Smooth muscle cell (in vitro differentiated cells): Measurements from ENCODE around the gene GASK1A. TPM values are rescaled to one million over a fixed set of nuclear protein-coding genes. Genes with fewer than 3 reads are reported as not detected.

ENCODE experiments used
- DNase-seq: peaks from one replicate; lab custom pipeline; 2025; ENCODE audit not compliant: unreplicated experiment; lab: John Stamatoyannopoulos, UW
- H2AFZ ChIP-seq: fragments of 200-600 bp; sonication (generic); 2 replicates; pipeline ENCODE4 v1.6.0; 2016; ENCODE audit warnings: antibody characterized with exemption, low read depth, mild to moderate bottlenecking
- H3F3A ChIP-seq: fragments of 200-600 bp; sonication (generic); 2 replicates; pipeline ENCODE4 v1.6.0; 2017; ENCODE audit warnings: antibody characterized with exemption, low read depth
- H3K27ac ChIP-seq: fragments of 200-600 bp; sonication (generic); 2 replicates; pipeline ENCODE4 v1.5.1; 2016; ENCODE audit warnings: low read depth, mild to moderate bottlenecking
- H3K27me3 ChIP-seq: fragments of 200-600 bp; sonication (generic); 2 replicates; pipeline ENCODE4 v1.6.1; 2016; ENCODE audit warnings: low read depth, mild to moderate bottlenecking
- H3K36me3 ChIP-seq: fragments of 200-600 bp; sonication (generic); 2 replicates; pipeline ENCODE4 v1.5.1; 2016; ENCODE audit warnings: low read depth
- H3K4me1 ChIP-seq: fragments of 200-600 bp; sonication (generic); 2 replicates; pipeline ENCODE4 v1.5.1; 2016; ENCODE audit warnings: low read depth
- H3K4me2 ChIP-seq: fragments of 200-600 bp; sonication (generic); 2 replicates; pipeline ENCODE4 v1.6.0; 2016; ENCODE audit warnings: mild to moderate bottlenecking
- H3K4me3 ChIP-seq: fragments of 200-600 bp; sonication (generic); 2 replicates; pipeline ENCODE4 v1.5.1; 2016; ENCODE audit warnings: mild to moderate bottlenecking
- H3K79me2 ChIP-seq: fragments of 200-600 bp; sonication (generic); 2 replicates; pipeline ENCODE4 v1.6.0; 2016; ENCODE audit warnings: low read depth, mild to moderate bottlenecking
- H3K9ac ChIP-seq: fragments of 200-600 bp; sonication (generic); 2 replicates; pipeline ENCODE4 v1.6.0; 2016; ENCODE audit warnings: low read depth
- H3K9me3 ChIP-seq: fragments of 200-600 bp; sonication (generic); replicated peaks from 2 replicates; pipeline ENCODE4 v1.5.1; 2016; ENCODE audit warnings: low read depth
- H4K20me1 ChIP-seq: fragments of 200-600 bp; sonication (generic); 2 replicates; pipeline ENCODE4 v1.6.0; 2016; ENCODE audit warnings: low read depth
- WGBS: methylation state at CpG from one replicate; pipeline ENCODE4 v1.1.7; 2016; ENCODE audit warnings: low lambda C conversion rate; 5-methylcytosine and 5-hydroxymethylcytosine counted together
- polyA plus RNA-seq: library from polyadenylated mRNA; unstranded; fragments of >200 nt; fragmentation: Nextera tagmentation; extraction: Ambion mirVana; gene quantifications from 2 replicates; pipeline ENCODE4 v1.2.1, GENCODE V29; 2016
- total RNA-seq: library from RNA; depleted of rRNA; stranded (reverse); fragments of >200 nt; gene quantifications from 2 replicates; pipeline ENCODE4 v1.2.3, GENCODE V29; 2014
- TF ChIP-seq, protein P1 (sequence below): fragments of 200-600 bp; sonication (generic); IDR thresholded peaks from 2 replicates; pipeline ENCODE4 v1.5.1; 2017; ENCODE audit warnings: borderline replicate concordance, mild to moderate bottlenecking, antibody characterized with exemption; ENCODE audit not compliant: insufficient read depth, poor library complexity, severe bottlenecking

Gene GASK1A
- total and polyA plus RNA-seq, 2 experiments from 2014 or later: 0.76 TPM; not detected in 1

DNA sequence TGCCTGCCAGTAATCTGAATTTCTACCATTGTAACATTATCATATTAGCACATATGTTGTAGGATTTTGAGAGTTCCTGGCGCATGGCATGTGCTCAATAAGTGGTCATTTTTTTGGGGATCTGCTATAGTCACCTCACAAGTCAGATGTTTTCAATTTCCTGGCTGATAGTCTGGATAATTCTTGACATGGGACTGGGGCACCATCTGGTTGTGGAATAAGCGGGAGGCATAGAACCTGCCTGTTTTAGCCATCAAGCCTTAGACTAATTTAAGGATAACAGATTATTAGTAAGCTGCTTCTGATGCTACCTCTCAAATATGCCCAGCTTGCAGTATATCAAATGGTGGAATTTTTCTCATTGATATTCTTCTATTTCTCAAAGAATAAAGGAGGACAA, 39.1 kb downstream of the GASK1A start:
- DNase-seq: no peak
- Histone ChIP-seq H4K20me1 (no peaks in the 10 kb centered on the region), H3K4me2 (no peak overlapping the region), H3K36me3 (no peaks in the 10 kb centered on the region), H3F3A (no peaks in the 10 kb centered on the region), H2AFZ (no peak overlapping the region), H3K4me3 (no peak overlapping the region), H3K9ac (no peak overlapping the region), H3K27ac (no peak overlapping the region), H3K79me2 (no peaks in the 10 kb centered on the region), H3K4me1 (no peaks in the 10 kb centered on the region), H3K9me3 (no peaks in the 10 kb centered on the region), H3K27me3 (no peaks in the 10 kb centered on the region)
- TF ChIP-seq, protein P1, sequence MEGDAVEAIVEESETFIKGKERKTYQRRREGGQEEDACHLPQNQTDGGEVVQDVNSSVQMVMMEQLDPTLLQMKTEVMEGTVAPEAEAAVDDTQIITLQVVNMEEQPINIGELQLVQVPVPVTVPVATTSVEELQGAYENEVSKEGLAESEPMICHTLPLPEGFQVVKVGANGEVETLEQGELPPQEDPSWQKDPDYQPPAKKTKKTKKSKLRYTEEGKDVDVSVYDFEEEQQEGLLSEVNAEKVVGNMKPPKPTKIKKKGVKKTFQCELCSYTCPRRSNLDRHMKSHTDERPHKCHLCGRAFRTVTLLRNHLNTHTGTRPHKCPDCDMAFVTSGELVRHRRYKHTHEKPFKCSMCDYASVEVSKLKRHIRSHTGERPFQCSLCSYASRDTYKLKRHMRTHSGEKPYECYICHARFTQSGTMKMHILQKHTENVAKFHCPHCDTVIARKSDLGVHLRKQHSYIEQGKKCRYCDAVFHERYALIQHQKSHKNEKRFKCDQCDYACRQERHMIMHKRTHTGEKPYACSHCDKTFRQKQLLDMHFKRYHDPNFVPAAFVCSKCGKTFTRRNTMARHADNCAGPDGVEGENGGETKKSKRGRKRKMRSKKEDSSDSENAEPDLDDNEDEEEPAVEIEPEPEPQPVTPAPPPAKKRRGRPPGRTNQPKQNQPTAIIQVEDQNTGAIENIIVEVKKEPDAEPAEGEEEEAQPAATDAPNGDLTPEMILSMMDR: no peak
- WGBS: 89% methylated on average over 2 of the region's 2 CpGs

- H3K27me3 ChIP-seq: no peaks in the 10 kb centered on the region
- no peaks in the 10 kb centered on the region for H3K4me1 ChIP-seq
- H3K4me2 ChIP-seq: no peak overlapping the region
- TF ChIP-seq, protein P1: no peak
- no peak overlapping the region for H3K4me3 ChIP-seq
- H3K79me2 ChIP-seq: no peaks in the 10 kb centered on the region
- H3K27ac ChIP-seq: no peak overlapping the region
- no peak for DNase-seq
- H3K36me3 ChIP-seq: no peaks in the 10 kb centered on the region
- H3K9me3 ChIP-seq: no peaks in the 10 kb centered on the region
- H3K9ac ChIP-seq: no peak overlapping the region
- 77% methylated on average over 6 of the region's 6 CpGs for WGBS
- H2AFZ ChIP-seq: no peak overlapping the region
- no peaks in the 10 kb centered on the region for H4K20me1 ChIP-seq
- no peaks in the 10 kb centered on the region for H3F3A ChIP-seq
Observed at GRCh38 chr3:43019006-43019809, 40.1 kb downstream of the GASK1A start.

DNA sequence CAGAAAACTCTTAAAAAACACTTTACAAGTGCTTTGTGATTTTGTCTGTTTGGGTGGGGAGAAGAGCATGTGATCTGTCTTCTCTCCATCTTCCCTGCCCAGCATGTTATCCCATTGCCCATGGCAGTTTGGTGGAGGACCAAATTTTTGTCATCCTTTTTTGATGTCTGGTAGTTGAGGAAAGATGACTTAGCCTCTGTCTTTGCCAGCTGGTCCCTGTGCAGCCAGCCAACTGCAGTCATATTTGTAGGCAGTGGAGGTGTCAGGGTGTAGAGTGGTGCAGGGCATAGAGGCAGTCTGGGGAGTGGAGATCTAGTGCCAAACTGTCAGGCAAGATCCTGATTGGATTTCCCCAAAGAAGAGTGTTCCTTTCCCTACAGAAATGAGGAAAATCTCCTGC, 40.7 kb downstream of the GASK1A start:
- Histone ChIP-seq H3K9me3 (no peaks in the 10 kb centered on the region), H3K4me1 (no peaks in the 10 kb centered on the region), H3K4me2 (no peak overlapping the region), H3K4me3 (no peak overlapping the region), H3K27ac (no peak overlapping the region), H3K27me3 (no peaks in the 10 kb centered on the region), H3K9ac (no peak overlapping the region), H4K20me1 (no peaks in the 10 kb centered on the region), H3K36me3 (no peaks in the 10 kb centered on the region), H2AFZ (no peak overlapping the region), H3K79me2 (no peaks in the 10 kb centered on the region), H3F3A (no peaks in the 10 kb centered on the region)
- no peak for DNase-seq
- TF ChIP-seq, protein P1: no peak

GRCh38 chr3:43021186-43021585, 42.1 kb downstream of the GASK1A start:
- Histone ChIP-seq H4K20me1 (no peaks in the 10 kb centered on the region), H3K4me2 (no peak overlapping the region), H3K27me3 (no peaks in the 10 kb centered on the region), H3K9ac (no peak overlapping the region), H2AFZ (no peak overlapping the region), H3K4me1 (no peaks in the 10 kb centered on the region), H3K9me3 (no peaks in the 10 kb centered on the region), H3F3A (no peaks in the 10 kb centered on the region), H3K27ac (no peak overlapping the region), H3K36me3 (no peaks in the 10 kb centered on the region), H3K79me2 (no peaks in the 10 kb centered on the region), H3K4me3 (no peak overlapping the region)
- 71% methylated on average over 4 of the region's 4 CpGs for WGBS
- TF ChIP-seq, protein P1: no peak
- DNase-seq: no peak
